ENCODE results near the gene ZDHHC8.

ZDHHC8 gene

GRCh38 chr22:20183101-20183500 lies 51.5 kb downstream of the ZDHHC8 start:
- Mint-ChIP-seq H3K27ac (no peak overlapping the region), H3K9me3 (no peaks in the 10 kb centered on the region), H3K27me3 (peaks cover 9% of the 10 kb centered on the region), H3K4me3 (no peak overlapping the region), H3K36me3 (no peaks in the 10 kb centered on the region), H3K4me1 (no peaks in the 10 kb centered on the region)
- no peak for ATAC-seq (ENCODE audit: low read depth)
- no peak for DNase-seq (ENCODE audit: low spot score in 2 of 2)

- H3K4me1 Mint-ChIP-seq, result no peaks in the 10 kb centered on the region
- peaks cover 9% of the 10 kb centered on the region for H3K27me3 Mint-ChIP-seq
- no peaks in the 10 kb centered on the region for H3K36me3 Mint-ChIP-seq
- ATAC-seq (ENCODE audit: low read depth), result no peak
- no peak overlapping the region for H3K27ac Mint-ChIP-seq
- no peak for DNase-seq (ENCODE audit: low spot score in 2 of 2)
- H3K4me3 Mint-ChIP-seq, result no peak overlapping the region
- H3K9me3 Mint-ChIP-seq, result no peaks in the 10 kb centered on the region
Measured at GRCh38 chr22:20183823-20184222, 52.2 kb downstream of the ZDHHC8 start.

- Mint-ChIP-seq H3K4me1 (no peaks in the 10 kb centered on the region), H3K27me3 (peaks cover 9% of the 10 kb centered on the region), H3K4me3 (no peak overlapping the region), H3K27ac (no peak overlapping the region), H3K9me3 (no peaks in the 10 kb centered on the region), H3K36me3 (no peaks in the 10 kb centered on the region)
- ATAC-seq (ENCODE audit: low read depth), result no peak
- DNase-seq (ENCODE audit: low spot score in 2 of 2), result no peak
Measured at GRCh38 chr22:20184501-20185165, 53.0 kb downstream of the ZDHHC8 start.

GRCh38 chr22:20185750-20186149 lies 54.1 kb downstream of the ZDHHC8 start:
- H3K4me1 Mint-ChIP-seq, result no peaks in the 10 kb centered on the region
- H3K9me3 Mint-ChIP-seq, result no peaks in the 10 kb centered on the region
- H3K27me3 Mint-ChIP-seq, result peaks cover 9% of the 10 kb centered on the region
- no peak overlapping the region for H3K4me3 Mint-ChIP-seq
- ATAC-seq (ENCODE audit: low read depth) (no peak), DNase-seq (ENCODE audit: low spot score in 2 of 2) (no peak)
- no peak overlapping the region for H3K27ac Mint-ChIP-seq
- no peaks in the 10 kb centered on the region for H3K36me3 Mint-ChIP-seq

- no peaks in the 10 kb centered on the region for H3K36me3 Mint-ChIP-seq
- DNase-seq (ENCODE audit: low spot score in 2 of 2), result no peak
- ATAC-seq (ENCODE audit: low read depth), result no peak
Measured at GRCh38 chr22:20186183-20186870, 54.7 kb downstream of the ZDHHC8 start.

GRCh38 chr22:20186871-20187546 lies 55.4 kb downstream of the ZDHHC8 start:
- Mint-ChIP-seq H3K27ac (no peak overlapping the region), H3K36me3 (no peaks in the 10 kb centered on the region), H3K4me3 (no peak overlapping the region), H3K9me3 (no peaks in the 10 kb centered on the region), H3K27me3 (peaks cover 9% of the 10 kb centered on the region), H3K4me1 (no peaks in the 10 kb centered on the region)
- ATAC-seq (ENCODE audit: low read depth) (no peak), DNase-seq (ENCODE audit: low spot score in 2 of 2) (no peak)

More at GRCh38 chr22:20186183-20186870, 54.7 kb downstream of the ZDHHC8 start:
- Mint-ChIP-seq H3K27ac (no peak overlapping the region), H3K4me3 (no peak overlapping the region), H3K9me3 (no peaks in the 10 kb centered on the region), H3K27me3 (peaks cover 9% of the 10 kb centered on the region), H3K4me1 (no peaks in the 10 kb centered on the region)

- no peaks in the 10 kb centered on the region for H3K4me1 Mint-ChIP-seq
- no peak overlapping the region for H3K27ac Mint-ChIP-seq
- peaks cover 7% of the 10 kb centered on the region for H3K27me3 Mint-ChIP-seq
- H3K36me3 Mint-ChIP-seq, result no peaks in the 10 kb centered on the region
- ATAC-seq (ENCODE audit: low read depth) (no peak), DNase-seq (ENCODE audit: low spot score in 2 of 2) (no peak)
- H3K4me3 Mint-ChIP-seq, result no peak overlapping the region
- no peaks in the 10 kb centered on the region for H3K9me3 Mint-ChIP-seq
Measured at GRCh38 chr22:20187777-20188566, 56.4 kb downstream of the ZDHHC8 start.

GRCh38 chr22:20188567-20188877 lies 56.9 kb downstream of the ZDHHC8 start:
- Mint-ChIP-seq H3K27me3 (peaks cover 6% of the 10 kb centered on the region), H3K36me3 (no peaks in the 10 kb centered on the region), H3K27ac (no peak overlapping the region), H3K9me3 (no peaks in the 10 kb centered on the region), H3K4me3 (no peak overlapping the region), H3K4me1 (no peaks in the 10 kb centered on the region)
- ATAC-seq (ENCODE audit: low read depth) (no peak), DNase-seq (ENCODE audit: low spot score in 2 of 2) (no peak)

- no peaks in the 10 kb centered on the region for H3K4me1 Mint-ChIP-seq
- H3K9me3 Mint-ChIP-seq, result no peaks in the 10 kb centered on the region
- DNase-seq (ENCODE audit: low spot score in 2 of 2) (no peak), ATAC-seq (ENCODE audit: low read depth) (no peak)
- H3K4me3 Mint-ChIP-seq, result no peak overlapping the region
- no peaks in the 10 kb centered on the region for H3K36me3 Mint-ChIP-seq
- H3K27me3 Mint-ChIP-seq, result peaks cover under 1% of the 10 kb centered on the region
- H3K27ac Mint-ChIP-seq, result no peak overlapping the region
Measured at GRCh38 chr22:20191000-20191515, 59.5 kb downstream of the ZDHHC8 start.

GRCh38 chr22:20191803-20192202 lies 60.2 kb downstream of the ZDHHC8 start:
- no peaks in the 10 kb centered on the region for H3K36me3 Mint-ChIP-seq
- H3K27me3 Mint-ChIP-seq, result no peaks in the 10 kb centered on the region
- ATAC-seq (ENCODE audit: low read depth) (no peak), DNase-seq (ENCODE audit: low spot score in 2 of 2) (no peak)
- no peaks in the 10 kb centered on the region for H3K4me1 Mint-ChIP-seq
- H3K4me3 Mint-ChIP-seq, result no peak overlapping the region
- H3K9me3 Mint-ChIP-seq, result no peaks in the 10 kb centered on the region
- H3K27ac Mint-ChIP-seq, result no peak overlapping the region

- H3K4me1 Mint-ChIP-seq, result no peaks in the 10 kb centered on the region
- no peak overlapping the region for H3K27ac Mint-ChIP-seq
- H3K36me3 Mint-ChIP-seq, result no peaks in the 10 kb centered on the region
- no peak for DNase-seq (ENCODE audit: low spot score in 2 of 2)
- H3K4me3 Mint-ChIP-seq, result no peak overlapping the region
- ATAC-seq (ENCODE audit: low read depth), result no peak
- no peaks in the 10 kb centered on the region for H3K27me3 Mint-ChIP-seq
- no peaks in the 10 kb centered on the region for H3K9me3 Mint-ChIP-seq
Measured at GRCh38 chr22:20192293-20192971, 60.8 kb downstream of the ZDHHC8 start.

GRCh38 chr22:20192972-20193760 lies 61.6 kb downstream of the ZDHHC8 start:
- H3K27ac Mint-ChIP-seq, result no peak overlapping the region
- ATAC-seq (ENCODE audit: low read depth) (no peak), DNase-seq (ENCODE audit: low spot score in 2 of 2) (no peak)
- no peaks in the 10 kb centered on the region for H3K4me1 Mint-ChIP-seq
- peaks cover 3% of the 10 kb centered on the region for H3K27me3 Mint-ChIP-seq
- H3K9me3 Mint-ChIP-seq, result no peaks in the 10 kb centered on the region
- H3K4me3 Mint-ChIP-seq, result no peak overlapping the region
- H3K36me3 Mint-ChIP-seq, result no peaks in the 10 kb centered on the region
